Esophagus (tissue), 2 donors: Measurements from ENCODE around the gene RNF4. TPM values are rescaled to one million over a fixed set of nuclear protein-coding genes. Genes with fewer than 3 reads are reported as not detected.

Source experiments
- polyA plus RNA-seq, 2 donors: library from polyadenylated mRNA; stranded (reverse); fragments of 200-250 nt; gene quantifications; one replicate each; pipeline ENCODE4 v1.2.3, GENCODE V29; 2013
- donor health status: healthy with polysubstance abuse.
- donor health status: Bipolar disorder and iron deficiency.

RNF4 gene
- polyA plus RNA-seq, 2 donors: 14.3 to 18.3 TPM

Other genes starting within 250 kb of the RNF4 start
- gene HAUS3, start 227.0 kb upstream of the RNF4 start, polyA plus RNA-seq: 1 to 10 TPM; 5.0 to 8.1 TPM
- gene POLN, start 227.0 kb upstream of the RNF4 start, polyA plus RNA-seq: under 1 TPM; 0.59 to 0.81 TPM
- gene MXD4, start 207.0 kb upstream of the RNF4 start, polyA plus RNA-seq: 10 to 100 TPM; 14.5 to 27.2 TPM
- 1 to 10 TPM; 5.2 to 5.4 TPM for gene ZFYVE28, start 50.5 kb upstream of the RNF4 start, polyA plus RNA-seq
- gene CFAP99, start 50.2 kb upstream of the RNF4 start, polyA plus RNA-seq: under 1 TPM; 0.04 to 0.07 TPM
- gene FAM193A, start 67.5 kb downstream of the RNF4 start, polyA plus RNA-seq: 10 to 100 TPM in 1 of 2 donors, 1 to 10 TPM in 1; 5.8 to 10.2 TPM